Hepatocyte (in vitro differentiated cells): ENCODE data around the gene NFIX. TPM values are rescaled to one million over a fixed set of nuclear protein-coding genes. Genes with fewer than 3 reads are reported as not detected.

Source experiments
- DNase-seq: peaks from one replicate; pipeline ENCODE4 v3.0.0-alpha.2; 2016; ENCODE audit warnings: low spot score
- H2AFZ ChIP-seq: fragments of 200-600 bp; sonication (generic); 2 replicates; pipeline ENCODE4 v1.6.0; 2016; ENCODE audit warnings: antibody characterized with exemption, mild to moderate bottlenecking
- H3K27ac ChIP-seq: fragments of 200-600 bp; sonication (generic); 2 replicates; pipeline ENCODE4 v1.5.1; 2016; ENCODE audit warnings: mild to moderate bottlenecking
- H3K27me3 ChIP-seq: fragments of 200-600 bp; sonication (generic); 2 replicates; pipeline ENCODE4 v1.6.1; 2016
- H3K36me3 ChIP-seq: fragments of 200-600 bp; sonication (generic); replicated peaks from 2 replicates; pipeline ENCODE4 v1.5.1; 2016; ENCODE audit warnings: low read depth; ENCODE audit not compliant: insufficient read depth
- H3K4me1 ChIP-seq: fragments of 200-600 bp; sonication (generic); 2 replicates; pipeline ENCODE4 v1.5.1; 2016; ENCODE audit warnings: mild to moderate bottlenecking, moderate library complexity; ENCODE audit not compliant: insufficient read depth
- H3K4me2 ChIP-seq: fragments of 200-600 bp; sonication (generic); 2 replicates; pipeline ENCODE4 v1.6.0; 2016
- H3K4me3 ChIP-seq: fragments of 200-600 bp; sonication (generic); 2 replicates; pipeline ENCODE4 v1.5.1; 2016; ENCODE audit warnings: mild to moderate bottlenecking
- H3K79me2 ChIP-seq: fragments of 200-600 bp; sonication (generic); 2 replicates; pipeline ENCODE4 v1.6.0; 2017; ENCODE audit warnings: mild to moderate bottlenecking
- H3K9me2 ChIP-seq: fragments of 200-600 bp; sonication (generic); replicated peaks from 2 replicates; pipeline ENCODE4 v1.6.0; 2017; ENCODE audit warnings: mild to moderate bottlenecking; ENCODE audit not compliant: insufficient read depth
- H3K9me3 ChIP-seq: fragments of 200-600 bp; sonication (generic); 2 replicates; pipeline ENCODE4 v1.5.1; 2016; ENCODE audit warnings: low read depth, mild to moderate bottlenecking
- H4K20me1 ChIP-seq: fragments of 200-600 bp; sonication (generic); 2 replicates; pipeline ENCODE4 v1.6.0; 2016; ENCODE audit warnings: mild to moderate bottlenecking; ENCODE audit not compliant: insufficient read depth, poor library complexity, severe bottlenecking
- CTCF ChIP-seq: fragments of 200-600 bp; sonication (generic); IDR thresholded peaks from 2 replicates; pipeline ENCODE4 v1.5.1; 2016; ENCODE audit warnings: antibody characterized with exemption, mild to moderate bottlenecking; ENCODE audit not compliant: poor library complexity
- EZH2 ChIP-seq: fragments of 200-600 bp; sonication (generic); IDR thresholded peaks from 2 replicates; pipeline ENCODE4 v1.6.1; 2016; ENCODE audit warnings: antibody characterized with exemption, mild to moderate bottlenecking, borderline replicate concordance
- EZH2phosphoT487 ChIP-seq: fragments of 200-600 bp; sonication (generic); IDR thresholded peaks from one replicate; pipeline ENCODE4 v1.6.1; 2018; ENCODE audit warnings: antibody characterized with exemption, mild to moderate bottlenecking, low read depth, moderate library complexity; ENCODE audit not compliant: unreplicated experiment, severe bottlenecking
- WGBS: methylation state at CpG from one replicate; pipeline ENCODE4 v1.1.6; 2016; ENCODE audit warnings: low lambda C conversion rate; ENCODE audit errors: missing lambda C conversion rate; 5-methylcytosine and 5-hydroxymethylcytosine counted together
- polyA plus RNA-seq: library from polyadenylated mRNA; unstranded; fragments of >200 nt; fragmentation: Nextera tagmentation; extraction: Ambion mirVana; gene quantifications from 2 replicates; pipeline ENCODE4 v1.2.1, GENCODE V29; 2016
- total RNA-seq: library from RNA; depleted of rRNA; stranded (reverse); fragments of >200 nt; gene quantifications from 2 replicates; pipeline ENCODE4 v1.2.3, GENCODE V29; 2014

Gene NFIX
- total and polyA plus RNA-seq, 2 experiments from 2014 or later, result 10.2 to 12.8 TPM

- Histone ChIP-seq H3K4me2 (peak overlapping the region; percentile 67), H3K27ac (peak overlapping the region; percentile 100), H3K9me3 (no peaks in the 10 kb centered on the region), H3K4me1 (peaks cover 75% of the 10 kb centered on the region), H3K79me2 (peaks cover 5% of the 10 kb centered on the region), H3K27me3 (peaks cover 15% of the 10 kb centered on the region), H2AFZ (no peak overlapping the region), H3K36me3 (no peaks in the 10 kb centered on the region), H3K4me3 (no peak overlapping the region), H3K9me2 (no peaks in the 10 kb centered on the region), H4K20me1 (peaks cover 8% of the 10 kb centered on the region)
- 70% methylated on average over 3 of the region's 3 CpGs for WGBS
- DNase-seq, result no peak
- TF ChIP-seq EZH2phosphoT487 (no peak), EZH2 (no peak), CTCF (no peak)
These were observed 58.0 kb downstream of the NFIX start for GRCh38 chr19:13053238-13053637.

- peaks cover 82% of the 10 kb centered on the region for H3K4me1 ChIP-seq
- 31% methylated on average over 17 of the region's 17 CpGs for WGBS
- no peak for TF ChIP-seq EZH2phosphoT487
- TF ChIP-seq EZH2, result no peak
- no peak for TF ChIP-seq CTCF
- H3K27ac ChIP-seq, result peak overlapping the region; percentile 100
- peak overlapping the region; percentile 67 for H3K4me2 ChIP-seq
- H3K9me3 ChIP-seq, result no peaks in the 10 kb centered on the region
- no peak overlapping the region for H2AFZ ChIP-seq
- no peaks in the 10 kb centered on the region for H3K9me2 ChIP-seq
- no peak overlapping the region for H3K4me3 ChIP-seq
- H3K79me2 ChIP-seq, result peaks cover 5% of the 10 kb centered on the region
- DNase-seq, result peak; percentile 85
- H4K20me1 ChIP-seq, result peaks cover 8% of the 10 kb centered on the region
- no peaks in the 10 kb centered on the region for H3K36me3 ChIP-seq
- peaks cover 7% of the 10 kb centered on the region for H3K27me3 ChIP-seq
These were observed 58.7 kb downstream of the NFIX start for GRCh38 chr19:13053761-13054625.

- DNase-seq, result no peak
- H3K4me2 ChIP-seq, result peak overlapping the region; percentile 67
- peaks cover 5% of the 10 kb centered on the region for H3K79me2 ChIP-seq
- no peaks in the 10 kb centered on the region for H3K9me2 ChIP-seq
- peaks cover 6% of the 10 kb centered on the region for H4K20me1 ChIP-seq
- H2AFZ ChIP-seq, result no peak overlapping the region
- H3K36me3 ChIP-seq, result no peaks in the 10 kb centered on the region
- no peak overlapping the region for H3K4me3 ChIP-seq
- peaks cover 87% of the 10 kb centered on the region for H3K4me1 ChIP-seq
- TF ChIP-seq EZH2 (no peak), CTCF (no peak), EZH2phosphoT487 (no peak)
- peaks cover 7% of the 10 kb centered on the region for H3K27me3 ChIP-seq
- no peaks in the 10 kb centered on the region for H3K9me3 ChIP-seq
- 35% methylated on average over 10 of the region's 11 CpGs for WGBS
- H3K27ac ChIP-seq, result peak overlapping the region; percentile 100
These were observed 59.4 kb downstream of the NFIX start for GRCh38 chr19:13054626-13055212.
